DMS114 treated with DMSO at 0.1 percent for 48 hours (cell line): ENCODE data around the gene PLCD3.
A peak's percentile ranks its signal among the peaks of the same experiment; 100 is the strongest.

Experiments used
- DNase-seq: peaks from one replicate; lab custom pipeline; 2025; ENCODE audit not compliant: unreplicated experiment; lab: John Stamatoyannopoulos, UW

The PLCD3 gene

GRCh38 chr17:45104907-45105624, 27.2 kb downstream of the PLCD3 start:
- DNase-seq = no peak

- no peak for DNase-seq
Measured at GRCh38 chr17:45104497-45104896, 27.8 kb downstream of the PLCD3 start.

- DNase-seq = no peak
Measured at GRCh38 chr17:45104029-45104428, 28.3 kb downstream of the PLCD3 start.

- DNase-seq = no peak
Measured at GRCh38 chr17:45103269-45103795, 29.0 kb downstream of the PLCD3 start.

GRCh38 chr17:45102856-45103255, 29.5 kb downstream of the PLCD3 start:
- no peak for DNase-seq

GRCh38 chr17:45101883-45102811, 30.2 kb downstream of the PLCD3 start:
- no peak for DNase-seq

GRCh38 chr17:45101546-45101882, 30.8 kb downstream of the PLCD3 start:
- DNase-seq = no peak

GRCh38 chr17:45098869-45099616, 33.3 kb downstream of the PLCD3 start:
- peak; percentile 34 for DNase-seq

- no peak for DNase-seq
Measured at GRCh38 chr17:45098081-45098868, 34.0 kb downstream of the PLCD3 start.

- DNase-seq = no peak
Measured at GRCh38 chr17:45096926-45097325, 35.4 kb downstream of the PLCD3 start.

GRCh38 chr17:45096141-45096540, 36.2 kb downstream of the PLCD3 start:
- peak; percentile 16 for DNase-seq

- DNase-seq = no peak
Measured at GRCh38 chr17:45093444-45094110, 38.7 kb downstream of the PLCD3 start.

- DNase-seq = no peak
Measured at GRCh38 chr17:45092911-45093430, 39.3 kb downstream of the PLCD3 start.

- DNase-seq = no peak
Measured at GRCh38 chr17:45091778-45092425, 40.4 kb downstream of the PLCD3 start.

- no peak for DNase-seq
Measured at GRCh38 chr17:45090711-45091110, 41.6 kb downstream of the PLCD3 start.

- DNase-seq = no peak
Measured at GRCh38 chr17:45088741-45089140, 43.6 kb downstream of the PLCD3 start.

- no peak for DNase-seq
Measured at GRCh38 chr17:45087978-45088377, 44.3 kb downstream of the PLCD3 start.

GRCh38 chr17:45087504-45087975, 44.8 kb downstream of the PLCD3 start:
- DNase-seq = no peak

GRCh38 chr17:45086865-45087503, 45.3 kb downstream of the PLCD3 start:
- no peak for DNase-seq
